Measurements from ENCODE around the gene TMEM63C.
"Not testable (repeated sequence)": the region's sequence is repeated elsewhere in the genome, so short reads cannot be mapped to it uniquely, and the experiment has no call there.

GRCh38 chr14:77173911-77174617 lies 7.5 kb upstream of the TMEM63C start:
- not testable (repeated sequence) for TF ChIP-seq POLR2A (IDR thresholded peaks at IDR 0.05); CTCF (IDR thresholded peaks at IDR 0.05); POLR2AphosphoS5 (IDR thresholded peaks at IDR 0.05; ENCODE audit: insufficient read depth in 1 of 2, low read depth in 1 of 2)
